SK-N-SH (cell line): Measurements from ENCODE around the gene ARHGAP6. TPM values are rescaled to one million over a fixed set of nuclear protein-coding genes. Genes with fewer than 3 reads are reported as not detected.

ENCODE experiments used
- CTCF ChIA-PET: fragments of 300-600, 350-600 bp; formaldehyde crosslinking; extraction: SDS; loops from one replicate; lab custom pipeline; 2021; lab: Yijun Ruan, JAX
- POLR2A ChIA-PET: fragments of 350-600 bp; sonication (Branson Sonifier 250); formaldehyde crosslinking; extraction: SDS; loops from one replicate; lab custom pipeline; 2020; ENCODE audit warnings: antibody characterized with exemption, inconsistent platforms; lab: Yijun Ruan, JAX
- DNase-seq: peaks from one replicate; pipeline ENCODE4 v3.0.0; 2012
- H2AFZ ChIP-seq: fragments of 200-600 bp; sonication (generic); 2 replicates; pipeline ENCODE4 v1.8.1; 2016; ENCODE audit warnings: antibody characterized with exemption, mild to moderate bottlenecking, low read depth
- H3F3A ChIP-seq: fragments of 200-600 bp; sonication (generic); replicated peaks from 2 replicates; pipeline ENCODE3; 2016; ENCODE audit warnings: antibody characterized with exemption, mild to moderate bottlenecking; ENCODE audit not compliant: insufficient read depth
- H3K27ac ChIP-seq, 2 experiments: fragments of 200-500 bp in 1 of 2; fragments of 200-600 bp in 1 of 2; sonication (Bioruptor generic) in 1 of 2; sonication (generic), shearing (Covaris generic) in 1 of 2; 2 replicates each; pipeline versions ENCODE4 v1.5.1 to v1.6.1; 2014 to 2016; ENCODE audit warnings: low read depth in 2 of 2, inconsistent platforms in 1 of 2, low read length in 1 of 2, mild to moderate bottlenecking in 1 of 2, mixed read lengths in 1 of 2
- H3K27me3 ChIP-seq: fragments of 200-600 bp; sonication (generic), shearing (Covaris generic); 2 replicates; pipeline ENCODE4 v1.6.1; 2016; ENCODE audit warnings: mixed run types; ENCODE audit not compliant: insufficient read depth
- H3K36me3 ChIP-seq, 2 experiments: fragments of 200-500 bp in 1 of 2; fragments of 200-600 bp in 1 of 2; sonication (Bioruptor generic) in 1 of 2; sonication (generic) in 1 of 2; replicated peaks in 1 of 2; 2 replicates each; pipeline versions ENCODE3 to v1.5.1; 2014 to 2016; ENCODE audit warnings: low read length in 1 of 2, mild to moderate bottlenecking in 1 of 2; ENCODE audit not compliant: insufficient read depth in 2 of 2, control insufficient read depth in 1 of 2
- H3K4me1 ChIP-seq, 2 experiments: fragments of 200-500 bp in 1 of 2; fragments of 200-600 bp in 1 of 2; sonication (Bioruptor generic) in 1 of 2; sonication (generic), shearing (Covaris generic) in 1 of 2; 2 replicates each; pipeline versions ENCODE4 v1.5.1 to v1.6.1; 2014 to 2016; ENCODE audit warnings: low read depth in 1 of 2, low read length in 1 of 2, mixed run types in 1 of 2; ENCODE audit not compliant: insufficient read depth in 2 of 2, control insufficient read depth in 1 of 2
- H3K4me2 ChIP-seq: fragments of 200-600 bp; sonication (generic), shearing (Covaris generic); 2 replicates; pipeline ENCODE4 v1.6.1; 2017; ENCODE audit warnings: mixed run types
- H3K4me3 ChIP-seq, 2 experiments: fragments of 200-500 bp in 1 of 2; fragments of 200-600 bp in 1 of 2; sonication (Bioruptor generic) in 1 of 2; sonication (generic), shearing (Covaris generic) in 1 of 2; 2 replicates each; pipeline versions ENCODE4 v1.5.1 to v1.8.1; 2014 to 2016; ENCODE audit warnings: low read depth in 2 of 2, inconsistent platforms in 1 of 2, low read length in 1 of 2, mild to moderate bottlenecking in 1 of 2, mixed read lengths in 1 of 2, moderate library complexity in 1 of 2
- H3K79me2 ChIP-seq: fragments of 200-600 bp; sonication (generic); 2 replicates; pipeline ENCODE4 v1.8.1; 2017; ENCODE audit warnings: mild to moderate bottlenecking; ENCODE audit not compliant: insufficient read depth
- H3K9ac ChIP-seq: fragments of 200-600 bp; sonication (generic); 2 replicates; pipeline ENCODE4 v1.6.1; 2017; ENCODE audit warnings: mixed run types
- H3K9me2 ChIP-seq: fragments of 200-600 bp; sonication (generic); 2 replicates; pipeline ENCODE4 v1.6.1; 2017; ENCODE audit warnings: mixed run types
- H3K9me3 ChIP-seq: fragments of 200-600 bp; sonication (generic); 2 replicates; pipeline ENCODE4 v1.6.1; 2017; ENCODE audit warnings: mixed run types, mild to moderate bottlenecking, moderate library complexity
- H4K20me1 ChIP-seq: fragments of 200-600 bp; sonication (generic); 2 replicates; pipeline ENCODE4 v1.6.1; 2017; ENCODE audit warnings: mild to moderate bottlenecking, mixed run types; ENCODE audit not compliant: insufficient read depth
- CHD2 ChIP-seq: fragments of 150-350 bp; IDR thresholded peaks from 2 replicates; pipeline ENCODE4 v1.6.1; 2018; ENCODE audit warnings: low read length; ENCODE audit not compliant: partially characterized antibody
- CTCF ChIP-seq: fragments of 200-600 bp; sonication (generic); IDR thresholded peaks from 2 replicates; pipeline ENCODE4 v1.6.1; 2017; ENCODE audit warnings: antibody characterized with exemption, mild to moderate bottlenecking, moderate library complexity
- EP300 ChIP-seq, 2 experiments: IDR thresholded peaks; 2 replicates each; pipeline versions ENCODE4 v1.4.0 to v1.6.1; 2012; ENCODE audit warnings: borderline replicate concordance in 1 of 2, low read depth in 1 of 2, low read length in 1 of 2
- EZH2phosphoT487 ChIP-seq: fragments of 200-600 bp; sonication (generic); IDR thresholded peaks from 2 replicates; pipeline ENCODE4 v1.6.1; 2017; ENCODE audit warnings: low read depth, mixed run types, mild to moderate bottlenecking, antibody characterized with exemption, moderate library complexity, borderline replicate concordance
- FOXM1 ChIP-seq: IDR thresholded peaks from 2 replicates; pipeline ENCODE4 v1.4.0; 2012; ENCODE audit warnings: low read depth, mild to moderate bottlenecking
- GABPA ChIP-seq: IDR thresholded peaks from 2 replicates; pipeline ENCODE4 v1.4.0; 2012; ENCODE audit warnings: low read depth, mild to moderate bottlenecking
- GATA2 ChIP-seq: sonication (generic); formaldehyde crosslinking; IDR thresholded peaks from 2 replicates; pipeline ENCODE4 v1.5.0; 2020; ENCODE audit warnings: mild to moderate bottlenecking, missing genetic modification reagents
- IRF3 ChIP-seq: fragments of 150-350 bp; IDR thresholded peaks from 2 replicates; pipeline ENCODE4 v1.6.1; 2016; ENCODE audit warnings: mild to moderate bottlenecking, low read depth, low read length
- JUND ChIP-seq: IDR thresholded peaks from 2 replicates; pipeline ENCODE4 v1.4.0; 2012
- MEF2A ChIP-seq: IDR thresholded peaks from 2 replicates; pipeline ENCODE4 v1.4.0; 2012; ENCODE audit warnings: low read depth, borderline replicate concordance
- NFIC ChIP-seq: IDR thresholded peaks from 2 replicates; pipeline ENCODE4 v1.4.0; 2012; ENCODE audit warnings: borderline replicate concordance
- NRF1 ChIP-seq: IDR thresholded peaks from 2 replicates; pipeline ENCODE4 v1.6.1; 2012; ENCODE audit warnings: low read depth, mild to moderate bottlenecking, low read length
- PBX3 ChIP-seq: IDR thresholded peaks from 2 replicates; pipeline ENCODE4; 2012
- POLR2AphosphoS5 ChIP-seq: IDR thresholded peaks from 2 replicates; pipeline ENCODE4 v1.6.1; 2012; ENCODE audit warnings: low read depth, low read length
- RAD21 ChIP-seq: IDR thresholded peaks from 2 replicates; pipeline ENCODE4 v1.6.1; 2012; ENCODE audit warnings: mild to moderate bottlenecking, low read length
- RCOR1 ChIP-seq: fragments of 150-350 bp; IDR thresholded peaks from 2 replicates; pipeline ENCODE4 v1.6.1; 2017; ENCODE audit warnings: antibody characterized with exemption, low read length
- RXRA ChIP-seq: IDR thresholded peaks from 2 replicates; pipeline ENCODE4 v1.4.0; 2012; ENCODE audit warnings: low read depth, mild to moderate bottlenecking, borderline replicate concordance
- SIN3A ChIP-seq: IDR thresholded peaks from 2 replicates; pipeline ENCODE4 v1.6.1; 2012; ENCODE audit warnings: low read depth, mild to moderate bottlenecking, low read length, moderate library complexity, borderline replicate concordance
- SMC3 ChIP-seq: IDR thresholded peaks from 2 replicates; pipeline ENCODE4 v1.6.1; 2012; ENCODE audit warnings: low read depth, low read length, improper control_type of control experiment
- TAF1 ChIP-seq: IDR thresholded peaks from 2 replicates; pipeline ENCODE4 v1.6.1; 2012; ENCODE audit warnings: low read depth, mild to moderate bottlenecking, low read length, moderate library complexity, borderline replicate concordance
- TCF12 ChIP-seq: IDR thresholded peaks from 2 replicates; pipeline ENCODE4 v1.4.0; 2012
- TEAD4 ChIP-seq: IDR thresholded peaks from 2 replicates; pipeline ENCODE4 v1.4.0; 2012; ENCODE audit warnings: mild to moderate bottlenecking, borderline replicate concordance; ENCODE audit not compliant: insufficient read depth
- USF1 ChIP-seq: IDR thresholded peaks from 2 replicates; pipeline ENCODE4 v1.4.0; 2012; ENCODE audit warnings: low read depth, borderline replicate concordance
- WGBS: methylation state at CpG from one replicate; pipeline ENCODE4 v1.1.6; 2017; ENCODE audit warnings: low lambda C conversion rate; 5-methylcytosine and 5-hydroxymethylcytosine counted together
- polyA plus RNA-seq, 3 experiments: library from polyadenylated mRNA; depleted of rRNA; stranded (reverse); fragments of >200 nt; gene quantifications; 2 replicates each; pipeline ENCODE4 v1.2.3, GENCODE V29; 2012

ARHGAP6 gene
- polyA plus RNA-seq, 1 of the 3 experiments (the other 2 are of a cell fraction) = 0.16 TPM

GRCh38 chrX:11408783-11409182, 256.9 kb downstream of the ARHGAP6 start:
- H3K36me3 ChIP-seq = no peaks in the 10 kb centered on the region
- no peak overlapping the region for H3K4me2 ChIP-seq
- H3K79me2 ChIP-seq = no peaks in the 10 kb centered on the region
- POLR2A ChIA-PET = no interaction called here
- CTCF ChIA-PET = no interaction called here
- no peak overlapping the region for H3K4me3 ChIP-seq
- no peak for TF ChIP-seq SIN3A
- no peak for TF ChIP-seq EP300 (IDR thresholded peaks at IDR 0.05; ENCODE audit: borderline replicate concordance in 1 of 2, low read depth in 1 of 2, low read length in 1 of 2)
- TF ChIP-seq TEAD4 = no peak
- no peak for TF ChIP-seq RCOR1
- TF ChIP-seq MEF2A = no peak
- TF ChIP-seq FOXM1 = no peak
- no peak for TF ChIP-seq CTCF
- TF ChIP-seq PBX3 = no peak
- TF ChIP-seq USF1 = no peak
- TF ChIP-seq SMC3 = no peak
- TF ChIP-seq NRF1 = no peak
- TF ChIP-seq RAD21 = no peak
- no peak for TF ChIP-seq NFIC
- no peak for TF ChIP-seq CHD2
- TF ChIP-seq TCF12 = no peak
- TF ChIP-seq, all 33 proteins: peak for 0
- Histone ChIP-seq H3K9me2 (no peaks in the 10 kb centered on the region), H3K27ac (no peak overlapping the region), H3K9me3 (no peaks in the 10 kb centered on the region), H3F3A (no peaks in the 10 kb centered on the region), H4K20me1 (no peaks in the 10 kb centered on the region), H3K27me3 (no peaks in the 10 kb centered on the region), H3K9ac (no peak overlapping the region), H2AFZ (no peak overlapping the region), H3K4me1 (no peaks in the 10 kb centered on the region)
- no peak for DNase-seq
- 42% methylated on average over 3 of the region's 3 CpGs for WGBS

GRCh38 chrX:11408109-11408405, 257.7 kb downstream of the ARHGAP6 start:
- ChIA-PET CTCF (interaction anchor here (0.6 kb wide), 1 partner anchor 77 kb away, joined by 3 read pairs; no protein-coding TSS in a partner anchor), POLR2A (no interaction called here)
- WGBS = 24% methylated on average over 5 of the region's 5 CpGs
- no peaks in the 10 kb centered on the region for H4K20me1 ChIP-seq
- no peaks in the 10 kb centered on the region for H3K9me3 ChIP-seq
- no peaks in the 10 kb centered on the region for H3F3A ChIP-seq
- no peak overlapping the region for H3K4me3 ChIP-seq
- H3K4me1 ChIP-seq = no peaks in the 10 kb centered on the region
- H3K27ac ChIP-seq = no peak overlapping the region
- no peaks in the 10 kb centered on the region for H3K79me2 ChIP-seq
- no peaks in the 10 kb centered on the region for H3K36me3 ChIP-seq
- no peaks in the 10 kb centered on the region for H3K9me2 ChIP-seq
- no peaks in the 10 kb centered on the region for H3K27me3 ChIP-seq
- no peak overlapping the region for H3K4me2 ChIP-seq
- H3K9ac ChIP-seq = no peak overlapping the region
- DNase-seq = no peak
- H2AFZ ChIP-seq = no peak overlapping the region
- TF ChIP-seq TAF1 (no peak), IRF3 (no peak), TEAD4 (no peak), JUND (no peak), POLR2AphosphoS5 (no peak), USF1 (no peak), EZH2phosphoT487 (no peak), GATA2 (CRISPR knock-in tag) (no peak), CHD2 (no peak), NRF1 (no peak), EP300 (IDR thresholded peaks at IDR 0.05; ENCODE audit: borderline replicate concordance in 1 of 2, low read depth in 1 of 2, low read length in 1 of 2) (no peak), FOXM1 (no peak), PBX3 (no peak), RXRA (no peak), GABPA (no peak), RCOR1 (no peak)
